Femur (tissue), 1 donor: ENCODE measurements around the gene ASPHD2.
"Not testable (repeated sequence)": the region's sequence is repeated elsewhere in the genome, so short reads cannot be mapped to it uniquely, and the experiment has no call there.

Experiments
- DNase-seq: peaks from one replicate; pipeline ENCODE4 v3.0.0-alpha.2; 2017

The ASPHD2 gene

DNA sequence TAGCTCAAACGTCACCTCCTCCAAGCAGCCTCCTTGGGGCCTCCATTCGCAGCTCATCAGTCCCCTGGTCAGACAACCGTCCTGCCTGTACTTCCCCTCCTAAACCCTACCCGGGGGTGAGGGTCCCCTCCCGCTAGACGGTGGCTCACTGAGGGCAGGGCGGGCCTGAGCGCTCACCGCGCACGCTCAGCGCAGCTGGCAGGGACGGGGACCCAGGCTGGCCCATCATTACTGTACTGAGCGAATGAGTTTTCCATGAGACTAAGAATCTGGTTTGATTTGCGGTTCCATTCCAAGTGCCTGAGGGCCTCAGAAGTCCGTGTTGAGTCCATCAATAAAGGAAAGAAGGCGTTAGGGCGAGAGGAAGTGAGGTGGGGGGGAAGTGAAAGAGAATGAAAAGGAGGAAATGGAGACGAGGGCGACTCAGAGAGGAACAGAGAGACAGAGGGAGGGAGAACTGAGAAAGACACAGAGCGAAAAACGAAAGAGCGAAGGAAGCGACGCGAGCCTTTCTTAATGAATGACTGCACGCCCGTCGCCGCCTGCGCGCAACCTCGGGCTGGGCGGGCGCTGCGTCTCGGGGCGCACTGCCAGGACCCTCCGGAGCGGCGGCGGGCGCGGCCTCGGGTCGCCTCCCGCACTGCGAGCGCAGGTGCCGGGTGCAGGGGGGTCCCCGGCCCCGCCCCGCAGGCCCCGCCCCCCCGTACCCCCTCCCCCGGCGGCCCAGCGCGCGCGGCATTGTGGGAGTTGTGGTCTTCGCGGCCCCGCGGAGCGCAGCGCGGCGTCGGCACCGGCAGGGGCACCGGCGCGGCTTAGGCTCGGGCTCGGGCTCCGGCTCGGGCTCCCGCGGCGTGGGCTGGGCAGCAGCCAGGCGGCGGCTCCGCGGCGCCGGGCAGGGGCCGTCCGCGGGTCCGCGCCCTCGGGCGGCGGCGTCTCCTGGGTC lies at the start of gene ASPHD2:
TSS of gene ASPHD2 (plus strand) at position 746 of the 943 bp plus-strand sequence. CDS start 4,356 bp downstream, outside the sequence.
- DNase-seq, result peak; percentile 82

GRCh38 chr22:26380072-26380830 lies 48.8 kb upstream of the ASPHD2 start:
- DNase-seq, result no peak

- DNase-seq, result no peak
Measured at GRCh38 chr22:26382782-26383181, 46.3 kb upstream of the ASPHD2 start.

GRCh38 chr22:26383968-26384556 lies 45.0 kb upstream of the ASPHD2 start:
- DNase-seq, result no peak

DNA sequence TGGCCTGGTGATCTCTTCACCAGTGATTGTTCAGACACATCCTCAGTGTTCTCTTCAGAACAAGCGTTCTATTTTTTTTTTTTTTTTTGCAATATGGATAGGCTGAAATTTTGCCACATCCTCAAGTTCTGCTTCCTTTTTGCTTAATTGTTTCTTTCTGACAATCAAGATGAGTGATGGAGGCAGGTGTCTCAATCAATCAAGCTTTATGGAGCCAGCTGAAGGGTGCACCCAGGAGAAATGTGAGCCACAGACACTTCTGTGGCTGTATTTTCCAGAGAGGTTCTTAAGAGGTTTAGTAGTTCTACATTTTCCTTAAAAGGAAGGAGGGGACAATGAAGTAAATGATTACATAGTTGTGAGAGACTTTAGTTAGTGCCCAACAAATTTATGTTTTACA lies 43.9 kb upstream of the ASPHD2 start:
- no peak for DNase-seq

DNA sequence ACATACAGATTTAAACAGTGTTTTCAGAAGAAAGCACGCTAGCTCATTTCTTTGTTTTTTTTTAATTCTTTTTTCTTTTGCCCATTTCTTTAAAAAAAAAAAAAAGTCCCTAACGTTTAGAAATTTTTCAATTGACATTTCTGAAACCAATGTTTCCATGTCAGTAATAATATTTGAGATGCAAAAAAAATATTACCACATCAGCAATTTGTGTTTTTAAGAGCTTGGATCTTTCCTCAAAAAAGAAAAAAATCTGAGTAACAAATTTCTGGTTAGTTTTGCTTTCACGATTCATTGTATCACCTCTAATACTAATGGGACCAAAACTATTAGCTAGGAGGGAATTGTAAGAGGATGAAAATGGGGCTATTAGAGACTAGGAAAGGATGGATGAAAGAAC lies 39.9 kb upstream of the ASPHD2 start:
- DNase-seq, result no peak

DNA sequence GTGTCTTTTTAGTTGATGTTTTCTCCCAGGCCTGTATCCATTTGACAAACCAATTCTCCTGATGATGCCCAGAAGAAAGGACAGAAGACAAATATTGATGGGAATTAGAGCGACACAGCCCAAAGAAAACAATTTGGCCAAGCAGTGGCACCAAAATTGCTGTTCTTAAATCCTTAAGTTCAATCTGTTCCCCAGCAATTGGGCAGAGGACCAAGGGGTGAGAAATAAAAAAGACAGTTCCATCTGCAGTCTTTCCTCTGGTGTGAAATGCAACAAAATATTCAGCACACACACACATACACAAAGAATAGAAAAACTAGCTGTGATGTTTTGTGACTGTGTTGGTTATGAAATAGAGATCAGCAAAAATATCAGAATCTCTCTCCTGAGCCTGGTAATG lies 38.0 kb upstream of the ASPHD2 start:
- DNase-seq, result no peak

GRCh38 chr22:26391623-26392022 lies 37.4 kb upstream of the ASPHD2 start:
- DNase-seq, result no peak

DNA sequence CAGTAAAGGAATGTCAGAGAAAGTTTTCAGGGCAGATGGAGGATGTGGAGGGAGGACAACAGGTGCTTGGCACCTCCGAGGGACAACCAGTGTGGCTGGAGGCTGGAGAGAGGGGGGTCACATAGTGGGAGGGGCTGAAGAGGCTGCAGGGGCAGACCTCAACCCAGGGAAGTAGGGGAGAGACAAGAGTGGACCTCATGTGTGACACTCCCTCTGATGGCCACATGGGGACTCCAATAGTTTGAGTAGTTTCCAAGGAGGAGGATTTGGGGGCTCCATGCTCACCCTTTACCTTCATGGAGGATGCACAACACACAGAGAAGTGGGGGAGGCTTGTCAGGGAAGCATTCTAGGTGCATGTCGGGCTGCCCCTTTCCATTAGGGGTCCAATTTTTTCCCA lies 35.1 kb upstream of the ASPHD2 start:
- DNase-seq, result no peak

DNA sequence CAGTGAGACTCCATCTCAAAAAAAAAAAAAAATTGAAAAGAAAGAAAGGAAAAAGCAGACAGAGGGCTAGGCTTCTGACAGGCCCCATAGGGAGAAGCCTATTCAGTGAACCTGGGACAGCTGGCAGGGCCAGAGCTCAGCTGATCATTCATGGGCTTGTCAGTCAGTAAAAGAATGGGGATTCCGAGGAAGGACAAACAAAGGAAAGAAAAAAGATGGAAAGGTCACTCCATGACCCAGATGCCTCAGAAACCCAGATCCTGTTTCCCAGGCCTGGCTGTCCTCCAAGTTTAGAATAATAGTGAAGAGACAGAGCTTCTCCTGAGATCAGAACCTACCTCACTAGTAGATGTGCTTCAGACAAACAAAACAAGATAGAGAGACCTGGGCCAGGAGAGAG lies 34.3 kb upstream of the ASPHD2 start:
- DNase-seq, result no peak

DNA sequence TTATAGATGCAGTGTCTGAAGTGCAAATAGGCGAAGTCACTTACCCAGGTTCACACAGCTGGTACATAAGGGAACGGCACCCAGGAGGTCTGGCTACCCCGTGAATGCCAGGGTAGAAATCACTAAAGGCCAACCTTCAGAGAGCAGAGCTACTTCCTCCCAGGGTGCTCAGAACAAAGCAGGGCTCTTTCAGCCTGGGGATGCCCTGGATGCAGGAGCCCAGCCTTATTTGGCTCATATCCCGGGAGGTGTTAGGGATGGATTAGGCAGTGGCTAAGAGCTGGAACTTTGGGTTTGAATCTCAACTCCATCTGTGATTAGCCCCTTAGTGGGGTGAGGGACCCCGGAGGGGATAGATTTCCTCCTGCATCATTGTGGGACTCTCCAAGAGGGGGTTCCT lies 33.1 kb upstream of the ASPHD2 start:
- DNase-seq, result no peak

DNA sequence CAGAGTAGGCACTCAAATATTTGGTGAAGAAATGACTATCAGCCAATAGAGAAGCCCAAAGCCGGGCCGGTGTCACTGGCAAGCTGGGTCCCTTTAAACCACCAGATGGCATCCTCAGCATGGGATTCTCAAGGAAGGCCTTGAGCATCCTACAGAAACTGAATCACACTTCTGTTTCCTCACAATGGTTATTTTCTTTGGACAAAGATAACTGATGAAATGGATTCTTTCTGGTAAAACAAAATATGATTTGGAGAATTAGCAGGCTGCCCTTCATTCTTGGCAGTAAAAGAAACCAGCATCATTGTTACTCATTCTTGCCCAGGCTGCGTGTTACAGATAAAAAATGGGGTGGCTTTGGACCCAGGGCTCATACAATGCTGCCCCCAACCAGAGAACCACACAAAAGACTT lies 30.3 kb upstream of the ASPHD2 start:
- DNase-seq, result peak; percentile 63

- DNase-seq, result no peak
Measured at GRCh38 chr22:26399289-26399688, 29.8 kb upstream of the ASPHD2 start.

DNA sequence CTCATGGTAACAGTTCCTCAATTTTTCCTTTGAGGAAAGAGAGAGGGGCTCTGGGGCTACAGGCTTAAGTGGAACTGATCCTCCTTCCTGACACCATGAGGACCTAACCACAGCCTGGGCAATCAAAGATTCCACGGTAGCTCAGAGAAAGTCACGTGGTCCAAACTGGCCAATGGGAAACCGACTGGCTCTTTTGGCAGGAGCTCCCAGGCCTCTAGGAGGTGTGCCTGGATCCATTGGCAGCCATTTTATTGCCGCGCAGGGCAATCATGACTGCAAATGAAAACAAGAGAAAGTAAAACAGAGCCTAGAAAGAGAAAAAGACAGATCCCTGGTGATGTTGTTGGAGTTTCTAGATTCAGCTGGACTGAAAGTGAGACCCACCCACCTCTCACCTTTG lies 27.3 kb upstream of the ASPHD2 start:
- DNase-seq, result no peak

GRCh38 chr22:26404851-26405421 lies 24.1 kb upstream of the ASPHD2 start:
- no peak for DNase-seq

- DNase-seq, result no peak
Measured at GRCh38 chr22:26406118-26406517, 22.9 kb upstream of the ASPHD2 start.

DNA sequence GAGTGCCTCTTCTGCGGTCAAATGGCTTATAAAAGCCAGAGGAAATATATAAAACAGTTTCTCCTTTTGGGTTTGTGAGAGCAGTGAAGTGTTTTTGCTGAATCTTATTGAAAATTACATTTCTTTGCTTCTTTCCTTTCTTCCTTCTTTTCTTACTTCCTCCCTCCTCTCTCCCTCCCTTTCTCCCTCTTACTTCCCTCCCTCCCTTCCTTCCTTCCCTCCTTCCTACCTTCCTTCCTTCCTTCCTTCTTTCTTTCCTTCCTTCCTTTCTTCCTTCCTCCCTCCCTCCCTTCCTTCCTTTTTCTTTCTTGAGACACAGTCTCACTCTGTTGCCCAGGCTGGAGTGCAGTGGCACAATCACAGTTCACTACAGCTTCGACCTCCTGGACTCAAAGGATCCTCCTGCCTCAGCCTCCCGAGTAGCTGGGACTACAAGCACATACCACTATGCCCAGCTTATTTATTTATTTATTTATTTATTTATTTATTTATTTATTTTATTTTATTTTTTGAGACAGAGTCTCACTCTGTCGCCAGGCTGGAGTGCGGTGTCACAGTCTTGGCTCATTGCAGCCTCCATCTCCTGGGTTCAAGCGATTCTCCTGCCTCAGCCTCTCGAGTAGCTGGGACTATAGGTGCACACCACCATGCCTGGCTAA lies 20.4 kb upstream of the ASPHD2 start:
- DNase-seq, result not testable (repeated sequence)

- peak; percentile 43 for DNase-seq
Measured at GRCh38 chr22:26409719-26410335, 19.2 kb upstream of the ASPHD2 start.

DNA sequence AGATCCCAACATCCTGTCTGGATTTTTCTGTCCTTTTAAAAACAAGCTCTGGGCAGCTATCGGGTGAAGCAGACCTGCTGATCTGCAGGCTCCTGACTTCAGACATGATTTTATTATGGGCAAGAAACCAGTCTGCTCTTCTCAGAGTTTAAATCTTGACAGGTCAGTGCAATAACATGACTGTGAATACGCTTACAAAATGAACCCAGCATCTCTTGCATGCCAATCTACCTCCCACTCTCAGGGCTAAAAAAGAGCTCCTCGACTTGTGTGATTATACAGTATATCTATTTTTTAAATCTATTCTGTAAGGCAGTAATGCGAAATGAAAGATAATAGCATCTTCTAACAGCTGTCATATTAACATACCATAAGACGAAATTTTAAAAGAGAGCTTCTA lies 18.7 kb upstream of the ASPHD2 start:
- no peak for DNase-seq

DNA sequence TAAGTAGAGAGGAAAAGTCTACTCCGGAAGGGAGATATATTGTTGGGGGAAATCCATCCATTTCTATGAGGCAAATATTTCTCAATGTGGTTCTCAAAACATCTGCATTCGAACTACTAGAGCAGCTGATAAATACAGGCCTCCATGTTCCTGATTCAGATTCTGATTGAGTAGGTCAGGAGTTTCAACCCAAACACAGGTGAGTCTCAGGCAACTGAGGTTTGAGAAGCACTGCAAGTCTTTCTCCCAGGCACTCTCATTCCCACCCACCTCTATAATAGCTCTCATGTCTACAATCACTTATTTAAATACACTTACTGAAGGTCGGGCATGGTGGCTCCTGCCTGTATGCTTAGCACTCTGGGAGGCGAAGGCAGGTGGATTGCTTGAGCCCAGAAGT lies 14.7 kb upstream of the ASPHD2 start:
- no peak for DNase-seq

GRCh38 chr22:26416256-26416655 lies 12.8 kb upstream of the ASPHD2 start:
- DNase-seq, result no peak

GRCh38 chr22:26416670-26417276 lies 12.3 kb upstream of the ASPHD2 start:
- peak; percentile 71 for DNase-seq
